ENCODE results near the gene FAM222A.

Gene FAM222A

DNA sequence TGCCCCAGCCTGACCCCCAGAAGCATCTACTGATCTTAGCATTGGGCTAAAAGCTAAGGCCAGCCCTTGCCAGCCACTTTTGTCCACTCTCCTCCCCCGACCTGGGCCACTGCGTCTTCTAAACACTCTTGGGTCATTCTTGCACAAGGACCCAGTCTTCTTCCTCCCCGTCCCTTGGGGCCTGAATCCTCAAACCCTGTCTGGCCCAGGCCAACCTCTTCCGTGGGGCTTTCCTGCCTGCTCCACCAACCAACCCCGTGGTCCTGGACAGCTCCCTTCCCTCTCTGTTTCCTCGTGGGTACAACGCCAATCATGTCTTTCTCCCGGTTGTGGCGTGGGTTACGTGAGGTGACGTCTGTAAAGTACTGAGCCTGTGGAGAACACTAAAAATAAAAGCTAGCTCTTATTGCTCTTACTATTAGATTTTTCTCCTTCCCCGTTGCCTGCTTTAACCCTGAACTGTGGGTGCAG is 21.5 kb downstream of the FAM222A start:
- DNase-seq (ENCODE audit: low read depth): no peak
- no peak for TF ChIP-seq CTCF (IDR thresholded peaks at IDR 0.05; ENCODE audit: low read depth, low read length, missing control alignments)
- in situ Hi-C loops (cut with HindIII; ENCODE audit: low sequenced_read_pairs): no loop called here
- H3K4me3 ChIP-seq (ENCODE audit: low read depth, low read length): no peak overlapping the region

DNA sequence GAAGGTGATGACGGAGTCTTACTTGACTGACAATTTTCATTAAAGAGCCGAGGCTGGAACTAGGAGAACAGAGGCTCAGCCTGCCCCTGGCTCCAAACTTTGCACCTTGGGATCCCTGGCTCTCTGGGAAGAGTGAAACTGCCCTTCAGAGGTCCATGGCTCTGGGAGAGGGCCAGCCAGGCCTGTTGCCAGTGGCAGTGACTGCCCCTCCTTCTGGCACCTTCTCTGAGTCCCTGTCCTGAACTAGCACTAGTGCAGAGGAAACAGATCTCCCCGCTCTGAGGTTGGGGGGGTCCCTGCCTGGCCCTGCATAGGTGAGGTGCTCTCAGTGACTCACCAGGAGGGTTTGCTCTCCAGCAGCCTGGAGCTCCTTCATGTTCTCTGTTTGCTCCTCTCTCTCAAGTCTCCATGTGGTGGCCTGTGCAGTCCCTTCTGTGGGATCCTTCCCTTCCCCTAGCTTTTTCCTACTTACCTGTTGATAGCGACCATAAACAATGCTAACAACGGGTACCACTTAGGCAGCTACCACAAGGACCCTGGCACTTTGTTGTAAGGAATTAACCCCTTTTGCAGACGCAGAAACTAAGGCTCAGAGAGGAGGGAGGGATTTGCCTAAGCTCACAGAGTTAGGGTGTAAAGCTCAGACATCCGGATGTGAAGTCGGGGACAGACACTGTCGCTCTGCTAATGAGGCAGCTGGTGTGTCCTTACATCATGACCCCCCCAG is 22.4 kb downstream of the FAM222A start:
- no peak for TF ChIP-seq CTCF (IDR thresholded peaks at IDR 0.05; ENCODE audit: low read depth, low read length, missing control alignments)
- no peak overlapping the region for H3K4me3 ChIP-seq (ENCODE audit: low read depth, low read length)
- in situ Hi-C loops (cut with HindIII; ENCODE audit: low sequenced_read_pairs): no loop called here
- DNase-seq (ENCODE audit: low read depth): no peak

DNA sequence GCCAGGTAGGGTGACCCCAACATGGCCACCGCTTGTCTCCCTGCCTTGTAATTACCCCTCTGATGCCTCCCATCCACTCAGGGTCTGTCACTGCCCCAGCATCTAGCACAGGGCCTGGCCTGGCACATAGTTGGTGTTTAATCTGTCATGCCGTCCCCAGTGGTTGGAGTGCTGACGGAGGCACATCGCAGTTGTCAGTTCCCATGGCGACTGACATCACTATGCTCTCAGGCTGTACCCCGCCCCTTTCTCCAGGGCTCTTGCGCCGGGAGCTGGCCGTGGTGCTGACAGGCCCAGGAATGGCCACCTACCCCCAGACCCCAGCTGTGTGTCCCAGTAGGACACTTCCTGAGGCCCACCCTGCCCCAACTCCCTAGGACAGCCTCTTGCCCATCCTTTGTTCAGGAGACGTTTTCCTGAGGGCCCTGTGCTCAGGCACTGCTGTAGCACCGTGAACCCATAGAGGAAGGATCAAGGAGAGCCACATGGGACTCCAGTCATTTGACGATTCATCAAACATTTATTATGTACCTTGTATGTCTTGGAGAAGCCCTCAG is 23.0 kb downstream of the FAM222A start:
- no peak for DNase-seq (ENCODE audit: low read depth)
- no peak for TF ChIP-seq CTCF (IDR thresholded peaks at IDR 0.05; ENCODE audit: low read depth, low read length, missing control alignments)
- no peak overlapping the region for H3K4me3 ChIP-seq (ENCODE audit: low read depth, low read length)
- in situ Hi-C loops (cut with HindIII; ENCODE audit: low sequenced_read_pairs): no loop called here

DNA sequence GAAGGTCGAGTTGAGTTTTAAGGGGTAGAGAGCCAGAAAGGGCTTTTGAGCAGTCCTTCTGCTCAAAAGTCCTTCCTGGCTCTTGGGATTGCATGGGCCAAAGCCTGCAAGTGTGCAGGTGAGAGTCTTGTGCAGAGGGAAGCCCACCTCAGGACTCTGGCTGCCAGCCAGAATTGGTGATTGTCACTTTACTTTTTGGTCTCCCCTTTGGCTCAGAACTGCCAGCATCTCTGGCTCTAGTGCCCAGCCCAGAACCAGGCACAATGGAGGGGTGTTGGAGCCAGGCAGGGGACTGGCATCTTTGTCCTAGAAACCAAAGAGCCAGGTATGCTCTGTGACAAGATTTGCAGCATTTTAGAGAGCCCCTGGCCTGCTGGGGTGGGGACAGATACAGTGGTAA is 23.5 kb downstream of the FAM222A start:
- DNase-seq (ENCODE audit: low read depth): no peak
- in situ Hi-C loops (cut with HindIII; ENCODE audit: low sequenced_read_pairs): no loop called here
- no peak for TF ChIP-seq CTCF (IDR thresholded peaks at IDR 0.05; ENCODE audit: low read depth, low read length, missing control alignments)
- H3K4me3 ChIP-seq (ENCODE audit: low read depth, low read length): no peak overlapping the region

- in situ Hi-C loops (cut with HindIII; ENCODE audit: low sequenced_read_pairs): no loop called here
- DNase-seq (ENCODE audit: low read depth): no peak
- no peak overlapping the region for H3K4me3 ChIP-seq (ENCODE audit: low read depth, low read length)
- TF ChIP-seq CTCF (IDR thresholded peaks at IDR 0.05; ENCODE audit: low read depth, low read length, missing control alignments): no peak
Observed at GRCh38 chr12:109737631-109738030, 24.0 kb downstream of the FAM222A start.

GRCh38 chr12:109738209-109738608 is 24.6 kb downstream of the FAM222A start:
- no peak for TF ChIP-seq CTCF (IDR thresholded peaks at IDR 0.05; ENCODE audit: low read depth, low read length, missing control alignments)
- DNase-seq (ENCODE audit: low read depth): no peak
- no peak overlapping the region for H3K4me3 ChIP-seq (ENCODE audit: low read depth, low read length)
- in situ Hi-C loops (cut with HindIII; ENCODE audit: low sequenced_read_pairs): no loop called here
